ENCODE measurements around the gene ERC2.

ERC2 gene

GRCh38 chr3:56339244-56339643, 129.0 kb downstream of the ERC2 start:
- no peak overlapping the region for H3K4me3 ChIP-seq (ENCODE audit: control insufficient read depth, low read depth, low read length)
- no peak for TF ChIP-seq CTCF (IDR thresholded peaks at IDR 0.05; ENCODE audit: control insufficient read depth, insufficient read depth, low read depth, low read length, missing control alignments)
- no peak for DNase-seq (ENCODE audit: low read depth)

GRCh38 chr3:56336023-56336422, 132.2 kb downstream of the ERC2 start:
- DNase-seq (ENCODE audit: low read depth), result no peak
- H3K4me3 ChIP-seq (ENCODE audit: control insufficient read depth, low read depth, low read length), result no peak overlapping the region
- TF ChIP-seq CTCF (IDR thresholded peaks at IDR 0.05; ENCODE audit: control insufficient read depth, insufficient read depth, low read depth, low read length, missing control alignments), result no peak

- DNase-seq (ENCODE audit: low read depth), result no peak
- H3K4me3 ChIP-seq (ENCODE audit: control insufficient read depth, low read depth, low read length), result no peak overlapping the region
- no peak for TF ChIP-seq CTCF (IDR thresholded peaks at IDR 0.05; ENCODE audit: control insufficient read depth, insufficient read depth, low read depth, low read length, missing control alignments)
These were observed 143.8 kb downstream of the ERC2 start for GRCh38 chr3:56324473-56324872.

GRCh38 chr3:56323986-56324420, 144.3 kb downstream of the ERC2 start:
- TF ChIP-seq CTCF (IDR thresholded peaks at IDR 0.05; ENCODE audit: control insufficient read depth, insufficient read depth, low read depth, low read length, missing control alignments), result no peak
- DNase-seq (ENCODE audit: low read depth), result peak; percentile 46
- no peak overlapping the region for H3K4me3 ChIP-seq (ENCODE audit: control insufficient read depth, low read depth, low read length)

GRCh38 chr3:56322862-56323261, 145.4 kb downstream of the ERC2 start:
- DNase-seq (ENCODE audit: low read depth), result no peak
- TF ChIP-seq CTCF (IDR thresholded peaks at IDR 0.05; ENCODE audit: control insufficient read depth, insufficient read depth, low read depth, low read length, missing control alignments), result no peak
- no peak overlapping the region for H3K4me3 ChIP-seq (ENCODE audit: control insufficient read depth, low read depth, low read length)

- H3K4me3 ChIP-seq (ENCODE audit: control insufficient read depth, low read depth, low read length), result no peak overlapping the region
- no peak for DNase-seq (ENCODE audit: low read depth)
- TF ChIP-seq CTCF (IDR thresholded peaks at IDR 0.05; ENCODE audit: control insufficient read depth, insufficient read depth, low read depth, low read length, missing control alignments), result no peak
These were observed 146.4 kb downstream of the ERC2 start for GRCh38 chr3:56321892-56322291.

- DNase-seq (ENCODE audit: low read depth), result no peak
- H3K4me3 ChIP-seq (ENCODE audit: control insufficient read depth, low read depth, low read length), result no peak overlapping the region
- TF ChIP-seq CTCF (IDR thresholded peaks at IDR 0.05; ENCODE audit: control insufficient read depth, insufficient read depth, low read depth, low read length, missing control alignments), result no peak
These were observed 146.9 kb downstream of the ERC2 start for GRCh38 chr3:56321383-56321782.

All from AG09309 (cell line).